ENCODE data around the gene TMEM63C. TPM values are rescaled to one million over a fixed set of nuclear protein-coding genes. Genes with fewer than 3 reads are reported as not detected.

Gene TMEM63C
- 0.62 and 1.1 TPM in 2 replicates for total RNA-seq

- TF ChIP-seq CTCF (IDR thresholded peaks at IDR 0.05; ENCODE audit: insufficient read depth, low read length, poor library complexity, severe bottlenecking): no peak
- DNase-seq (ENCODE audit: low read depth): no peak
- H3K27me3 ChIP-seq (ENCODE audit: control insufficient read depth, insufficient read depth, low read length): peaks cover 16% of the 10 kb centered on the region
- peak within 1 kb of the TSS; percentile 54 for H3K4me3 ChIP-seq (ENCODE audit: low read depth, low read length)
- H3K36me3 ChIP-seq (ENCODE audit: control insufficient read depth, insufficient read depth, low read length): no peaks in the 10 kb centered on the region
These were observed at the start of gene TMEM63C for GRCh38 chr14:77181603-77182437. TSS of gene TMEM63C (plus strand) at chr14:77181798. CDS start at chr14:77218814, 37,016 bp downstream.

GRCh38 chr14:77131871-77132486, 49.6 kb upstream of the TMEM63C start:
- Histone ChIP-seq H3K4me3 (ENCODE audit: low read depth, low read length) (no peak overlapping the region), H3K36me3 (ENCODE audit: control insufficient read depth, insufficient read depth, low read length) (no peaks in the 10 kb centered on the region), H3K27me3 (ENCODE audit: control insufficient read depth, insufficient read depth, low read length) (peaks cover 50% of the 10 kb centered on the region)
- DNase-seq (ENCODE audit: low read depth): no peak
- TF ChIP-seq CTCF (IDR thresholded peaks at IDR 0.05; ENCODE audit: insufficient read depth, low read length, poor library complexity, severe bottlenecking): no peak

- Histone ChIP-seq H3K27me3 (ENCODE audit: control insufficient read depth, insufficient read depth, low read length) (peaks cover 54% of the 10 kb centered on the region), H3K4me3 (ENCODE audit: low read depth, low read length) (no peak overlapping the region), H3K36me3 (ENCODE audit: control insufficient read depth, insufficient read depth, low read length) (no peaks in the 10 kb centered on the region)
- no peak for TF ChIP-seq CTCF (IDR thresholded peaks at IDR 0.05; ENCODE audit: insufficient read depth, low read length, poor library complexity, severe bottlenecking)
- peak; percentile 37 for DNase-seq (ENCODE audit: low read depth)
These were observed 47.8 kb upstream of the TMEM63C start for GRCh38 chr14:77133720-77134338.

GRCh38 chr14:77139022-77139421, 42.6 kb upstream of the TMEM63C start:
- no peak for DNase-seq (ENCODE audit: low read depth)
- no peak overlapping the region for H3K4me3 ChIP-seq (ENCODE audit: low read depth, low read length)
- TF ChIP-seq CTCF (IDR thresholded peaks at IDR 0.05; ENCODE audit: insufficient read depth, low read length, poor library complexity, severe bottlenecking): no peak
- H3K36me3 ChIP-seq (ENCODE audit: control insufficient read depth, insufficient read depth, low read length): no peaks in the 10 kb centered on the region
- peaks cover 69% of the 10 kb centered on the region for H3K27me3 ChIP-seq (ENCODE audit: control insufficient read depth, insufficient read depth, low read length)

GRCh38 chr14:77139540-77140358, 41.8 kb upstream of the TMEM63C start:
- H3K4me3 ChIP-seq (ENCODE audit: low read depth, low read length): no peak overlapping the region

More at GRCh38 chr14:77139540-77140358, 41.8 kb upstream of the TMEM63C start:
- Histone ChIP-seq H3K36me3 (ENCODE audit: control insufficient read depth, insufficient read depth, low read length) (no peaks in the 10 kb centered on the region), H3K27me3 (ENCODE audit: control insufficient read depth, insufficient read depth, low read length) (peaks cover 69% of the 10 kb centered on the region)
- TF ChIP-seq CTCF (IDR thresholded peaks at IDR 0.05; ENCODE audit: insufficient read depth, low read length, poor library complexity, severe bottlenecking): peak; percentile 70
- no peak for DNase-seq (ENCODE audit: low read depth)
